ENCODE data around the gene CXXC4. TPM values are rescaled to one million over a fixed set of nuclear protein-coding genes. Genes with fewer than 3 reads are reported as not detected.

Gene CXXC4
- 10 to 100 TPM in 1 of 4 donors, 1 to 10 TPM in 3; 3.7 to 12.2 (median 7.2) TPM for total RNA-seq
- polyA plus RNA-seq = 2.5 TPM
- long read RNA-seq, donor 1, partial matches to known transcripts = 2 of 5 reads
- long read RNA-seq, donor 1, other reads (novel, unspliced or antisense) = 3 of 5 reads
- long read RNA-seq, donor 2 = 0 reads
- long read RNA-seq, donor 3, partial matches to known transcripts = 1 of 3 reads
- long read RNA-seq, donor 3, other reads (novel, unspliced or antisense) = 2 of 3 reads
- long read RNA-seq, donor 4, partial matches to known transcripts = 1 of 2 reads
- long read RNA-seq, donor 4, other reads (novel, unspliced or antisense) = 0 of 2 reads

DNA sequence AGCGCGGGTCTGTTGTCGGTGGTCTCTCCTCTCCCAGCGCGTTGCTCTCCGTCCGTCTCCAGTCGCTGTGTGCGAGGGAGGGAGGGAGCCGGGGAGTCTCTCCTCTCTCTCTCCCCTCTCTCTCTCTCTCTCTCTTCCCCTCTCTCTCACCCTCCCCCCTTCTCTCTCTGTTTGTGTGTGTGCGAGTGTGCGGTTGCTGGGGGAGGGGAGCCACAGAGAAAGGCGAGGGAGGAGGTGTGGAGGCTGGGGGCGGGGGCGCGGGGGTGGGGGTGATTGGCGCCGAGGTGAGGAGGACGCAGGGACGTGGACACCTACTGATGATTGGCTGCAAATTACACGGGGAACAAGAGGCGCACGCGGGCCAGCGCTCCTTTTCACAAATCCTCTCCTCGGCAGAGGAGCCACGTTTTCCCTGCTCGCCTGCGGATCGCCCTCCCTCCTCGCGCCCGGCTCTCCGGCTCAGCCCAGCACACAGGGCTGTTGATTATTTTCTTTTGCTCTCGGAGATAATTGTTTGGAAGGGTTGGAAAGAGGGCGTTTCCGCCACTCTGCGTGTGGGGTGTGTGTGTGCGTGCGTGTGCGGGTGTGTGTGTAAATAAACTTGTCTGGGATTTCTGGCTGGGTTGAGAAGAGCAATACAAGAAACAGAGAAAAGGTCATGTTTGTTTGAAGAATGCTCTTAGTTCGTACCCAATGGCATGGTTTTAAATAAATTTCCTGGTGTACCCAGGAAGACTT, at the start of gene CXXC4:
CXXC4 (minus strand) TSS at position 73 of the 738 bp plus-strand sequence. CDS start 3,092 bp downstream, outside the sequence.
- no peaks in the 10 kb centered on the region for H3K9me3 ChIP-seq (ENCODE audit: control insufficient read depth, low read length)
- no peaks in the 10 kb centered on the region for H3K27me3 ChIP-seq (ENCODE audit: control insufficient read depth, insufficient read depth)
- intact Hi-C loops (cut with DNase I) = no loop called here
- no peaks in the 10 kb centered on the region for H3K4me1 ChIP-seq (ENCODE audit: control insufficient read depth, insufficient read depth, low read length)
- ATAC-seq (peak; percentile 85 to 88), DNase-seq (peak; percentile 67 to 88 (median 86))
- peak within 1 kb of the TSS; percentile 96 for H3K27ac ChIP-seq (ENCODE audit: low read length)
- peak within 1 kb of the TSS; percentile 75 for H3K4me3 ChIP-seq (ENCODE audit: low read length)
- WGBS = under 1% methylated on average over 42 of the region's 42 CpGs

DNA sequence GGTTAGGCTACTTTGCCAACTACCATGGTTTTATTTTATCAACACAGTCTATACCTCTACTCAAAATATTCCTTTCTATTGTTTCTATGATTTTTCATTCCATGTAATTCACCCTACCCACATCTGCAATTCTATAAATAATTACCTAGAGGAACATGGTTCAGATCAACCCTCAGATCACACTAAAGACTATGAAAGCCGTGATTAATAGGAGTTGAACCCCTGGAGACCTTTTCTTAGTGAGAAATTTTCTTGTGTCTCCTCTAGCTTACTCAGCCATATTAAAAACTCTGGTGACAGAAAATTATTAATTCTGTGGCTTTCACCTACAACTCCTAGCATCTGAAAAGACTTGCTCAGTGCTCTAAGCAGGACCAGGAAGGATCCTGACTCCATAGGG, 38.5 kb upstream of the CXXC4 start:
- ATAC-seq = no peak
- WGBS = 81% methylated on average over 1 of the region's 1 CpG
- intact Hi-C loops (cut with DNase I) = no loop called here
- peaks cover 3% of the 10 kb centered on the region for H3K4me1 ChIP-seq (ENCODE audit: control insufficient read depth, insufficient read depth, low read length)
- no peak for DNase-seq
- H3K27ac ChIP-seq (ENCODE audit: low read length) = no peak overlapping the region
- no peak overlapping the region for H3K4me3 ChIP-seq (ENCODE audit: low read length)
- no peaks in the 10 kb centered on the region for H3K9me3 ChIP-seq (ENCODE audit: control insufficient read depth, low read length)
- H3K27me3 ChIP-seq (ENCODE audit: control insufficient read depth, insufficient read depth) = no peaks in the 10 kb centered on the region

DNA sequence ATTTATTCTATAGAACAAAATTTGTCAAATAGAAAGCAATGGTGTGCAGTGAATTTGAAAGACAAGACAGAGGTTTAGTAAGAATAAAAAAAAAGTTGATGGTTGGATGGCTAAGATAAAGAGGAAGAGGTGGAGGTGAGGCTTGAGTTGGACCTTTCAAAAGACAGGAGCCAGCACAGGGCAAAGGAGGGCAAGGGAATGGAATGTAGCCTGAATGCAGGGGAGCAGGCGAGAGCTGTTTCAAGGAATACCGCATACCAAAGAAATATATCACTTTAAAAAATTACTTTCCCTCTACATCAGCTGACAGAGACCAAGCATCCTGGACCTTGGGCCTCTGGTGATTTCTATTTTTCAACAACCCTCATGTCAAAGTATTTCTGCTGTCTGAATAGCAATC, 38.0 kb upstream of the CXXC4 start:
- WGBS = 68% methylated on average over 2 of the region's 2 CpGs
- H3K4me1 ChIP-seq (ENCODE audit: control insufficient read depth, insufficient read depth, low read length) = peaks cover 3% of the 10 kb centered on the region
- H3K27ac ChIP-seq (ENCODE audit: low read length) = no peak overlapping the region
- intact Hi-C loops (cut with DNase I) = no loop called here
- ATAC-seq (no peak), DNase-seq (peak in 1 of 3 donors; percentile 7)
- no peaks in the 10 kb centered on the region for H3K9me3 ChIP-seq (ENCODE audit: control insufficient read depth, low read length)
- no peaks in the 10 kb centered on the region for H3K27me3 ChIP-seq (ENCODE audit: control insufficient read depth, insufficient read depth)
- H3K4me3 ChIP-seq (ENCODE audit: low read length) = no peak overlapping the region

DNA sequence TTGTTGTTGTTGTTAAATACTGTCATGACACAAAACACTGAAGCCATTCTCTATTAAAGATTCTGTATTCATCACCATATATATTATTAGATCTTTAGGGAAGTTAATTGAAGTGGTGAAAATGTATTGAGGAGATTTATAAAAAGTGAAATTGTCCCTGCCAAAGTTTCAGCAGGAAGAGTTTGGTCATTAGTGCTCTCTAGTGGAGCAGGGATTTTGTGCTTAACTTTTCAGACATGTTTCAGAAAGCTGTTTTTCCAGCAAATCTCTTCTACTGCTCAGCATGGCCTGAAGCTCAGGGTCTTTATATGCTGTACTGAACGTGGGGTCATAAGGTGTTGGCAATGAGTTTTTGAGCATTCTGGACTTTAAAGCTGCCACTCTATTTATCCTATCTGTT, 36.7 kb upstream of the CXXC4 start:
- Histone ChIP-seq H3K9me3 (ENCODE audit: control insufficient read depth, low read length) (no peaks in the 10 kb centered on the region), H3K4me3 (ENCODE audit: low read length) (no peak overlapping the region), H3K27ac (ENCODE audit: low read length) (no peak overlapping the region), H3K27me3 (ENCODE audit: control insufficient read depth, insufficient read depth) (no peaks in the 10 kb centered on the region), H3K4me1 (ENCODE audit: control insufficient read depth, insufficient read depth, low read length) (peaks cover 3% of the 10 kb centered on the region)
- WGBS = 12% methylated on average over 1 of the region's 1 CpG
- no peak for ATAC-seq
- DNase-seq = no peak
- intact Hi-C loops (cut with DNase I) = no loop called here

DNA sequence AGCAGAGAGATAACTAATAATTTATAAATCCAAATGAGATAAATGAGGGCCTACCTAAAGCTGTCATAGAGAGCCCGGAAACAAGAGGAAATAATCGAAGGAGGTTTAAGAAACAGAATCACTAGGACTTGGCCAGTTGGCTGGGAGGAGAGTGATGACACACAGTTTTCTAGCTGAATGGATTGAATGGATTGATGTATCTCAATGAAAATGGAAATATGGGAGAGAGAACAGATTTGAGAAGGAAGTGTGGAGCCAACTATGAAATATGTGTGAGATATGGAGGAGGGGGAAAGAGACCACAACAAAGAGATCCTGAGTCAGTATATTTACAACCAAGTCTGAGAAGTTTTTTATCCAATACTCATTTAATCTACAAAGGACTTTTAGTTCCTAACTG, 35.7 kb upstream of the CXXC4 start:
- ATAC-seq (no peak), DNase-seq (no peak)
- Histone ChIP-seq H3K27ac (ENCODE audit: low read length) (no peak overlapping the region), H3K9me3 (ENCODE audit: control insufficient read depth, low read length) (no peaks in the 10 kb centered on the region), H3K4me1 (ENCODE audit: control insufficient read depth, insufficient read depth, low read length) (peaks cover 3% of the 10 kb centered on the region), H3K4me3 (ENCODE audit: low read length) (no peak overlapping the region), H3K27me3 (ENCODE audit: control insufficient read depth, insufficient read depth) (no peaks in the 10 kb centered on the region)
- 67% methylated on average over 2 of the region's 2 CpGs for WGBS
- intact Hi-C loops (cut with DNase I) = no loop called here

DNA sequence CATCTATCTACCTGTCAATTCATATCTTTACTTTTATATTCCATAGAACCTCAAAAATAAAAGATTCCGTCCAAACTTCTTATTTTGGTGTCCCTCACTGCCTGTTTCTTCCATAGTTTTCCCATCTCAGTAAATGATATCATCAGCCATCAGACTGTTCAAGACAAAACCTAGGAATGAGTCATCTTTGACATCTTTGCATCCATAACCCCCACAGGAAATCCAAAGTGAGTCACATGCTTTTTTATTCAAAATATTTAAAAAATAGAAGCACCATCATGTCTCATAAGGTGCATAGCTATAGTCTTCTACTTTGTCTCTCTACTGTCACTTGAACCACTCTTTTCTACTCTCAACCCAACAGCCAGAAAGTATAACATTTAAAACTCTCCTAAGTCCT, 29.9 kb upstream of the CXXC4 start:
- DNase-seq (no peak), ATAC-seq (no peak)
- WGBS = 79% methylated on average over 1 of the region's 1 CpG
- Histone ChIP-seq H3K9me3 (ENCODE audit: control insufficient read depth, low read length) (no peaks in the 10 kb centered on the region), H3K27me3 (ENCODE audit: control insufficient read depth, insufficient read depth) (no peaks in the 10 kb centered on the region), H3K4me1 (ENCODE audit: control insufficient read depth, insufficient read depth, low read length) (no peaks in the 10 kb centered on the region), H3K27ac (ENCODE audit: low read length) (no peak overlapping the region), H3K4me3 (ENCODE audit: low read length) (no peak overlapping the region)
- intact Hi-C loops (cut with DNase I) = no loop called here

DNA sequence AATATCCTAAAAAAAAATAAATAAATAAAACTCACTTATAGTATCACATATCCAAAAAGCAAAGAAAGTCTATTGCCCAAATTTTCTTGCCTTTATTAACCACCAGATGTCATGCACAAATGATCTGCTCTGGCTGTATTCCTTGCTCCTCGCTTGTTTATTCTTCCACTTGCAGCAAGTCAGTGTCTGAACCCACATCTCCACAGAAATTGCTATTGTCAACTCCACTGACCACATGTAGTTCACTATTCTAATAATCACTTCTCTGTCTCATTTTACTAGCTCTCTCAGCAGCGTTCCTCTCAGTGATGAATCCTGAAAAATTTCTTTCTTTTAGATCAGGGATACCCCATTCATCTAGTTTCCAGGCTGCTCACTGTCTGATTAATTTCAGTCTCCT, 29.3 kb upstream of the CXXC4 start:
- 76% methylated on average over 2 of the region's 2 CpGs for WGBS
- intact Hi-C loops (cut with DNase I) = no loop called here
- no peak overlapping the region for H3K27ac ChIP-seq (ENCODE audit: low read length)
- no peaks in the 10 kb centered on the region for H3K9me3 ChIP-seq (ENCODE audit: control insufficient read depth, low read length)
- ATAC-seq (no peak), DNase-seq (no peak)
- H3K27me3 ChIP-seq (ENCODE audit: control insufficient read depth, insufficient read depth) = no peaks in the 10 kb centered on the region
- H3K4me1 ChIP-seq (ENCODE audit: control insufficient read depth, insufficient read depth, low read length) = no peaks in the 10 kb centered on the region
- H3K4me3 ChIP-seq (ENCODE audit: low read length) = no peak overlapping the region

DNA sequence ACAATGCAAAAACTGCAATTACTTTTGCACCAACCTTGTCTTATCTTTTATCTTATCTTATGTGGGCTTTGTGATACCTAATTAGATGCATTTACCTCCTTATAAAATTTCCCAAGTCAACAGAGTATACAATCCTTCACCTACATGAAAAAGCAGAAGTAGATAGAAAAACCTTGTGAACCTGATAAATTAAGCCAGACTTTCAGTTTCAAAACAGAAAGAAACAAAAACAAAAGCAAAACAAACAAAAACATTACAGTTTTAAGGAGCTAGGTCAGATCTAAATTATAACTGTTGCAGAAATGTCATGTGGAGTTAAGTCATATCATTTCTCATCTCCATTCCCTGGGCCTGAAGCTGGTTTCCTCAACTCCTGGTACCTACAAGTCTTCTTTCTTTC, 24.9 kb upstream of the CXXC4 start:
- H3K27ac ChIP-seq (ENCODE audit: low read length) = no peak overlapping the region
- H3K27me3 ChIP-seq (ENCODE audit: control insufficient read depth, insufficient read depth) = no peaks in the 10 kb centered on the region
- no peak overlapping the region for H3K4me3 ChIP-seq (ENCODE audit: low read length)
- DNase-seq (no peak), ATAC-seq (no peak)
- no peaks in the 10 kb centered on the region for H3K9me3 ChIP-seq (ENCODE audit: control insufficient read depth, low read length)
- intact Hi-C loops (cut with DNase I) = no loop called here
- no peaks in the 10 kb centered on the region for H3K4me1 ChIP-seq (ENCODE audit: control insufficient read depth, insufficient read depth, low read length)

DNA sequence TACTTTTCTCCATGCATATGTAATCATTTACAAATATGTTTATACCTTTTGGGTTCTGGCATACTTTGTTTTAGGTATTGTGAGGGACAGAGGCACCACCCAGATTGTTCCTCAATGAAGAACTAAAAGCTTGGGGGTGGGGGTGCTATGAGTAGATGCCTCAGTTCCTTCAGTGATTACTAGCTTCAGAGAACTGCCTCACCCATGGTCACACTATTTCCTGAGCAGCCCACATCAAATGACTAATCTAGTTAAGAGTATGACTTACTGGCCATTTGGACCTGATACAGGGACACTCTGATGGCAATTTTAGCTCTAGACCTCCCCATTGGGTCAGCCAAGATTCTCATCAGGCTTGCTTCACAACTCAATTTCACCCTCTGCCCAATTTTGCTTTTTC, 22.2 kb upstream of the CXXC4 start:
- ATAC-seq (no peak), DNase-seq (no peak)
- intact Hi-C loops (cut with DNase I) = no loop called here
- Histone ChIP-seq H3K4me1 (ENCODE audit: control insufficient read depth, insufficient read depth, low read length) (no peaks in the 10 kb centered on the region), H3K27me3 (ENCODE audit: control insufficient read depth, insufficient read depth) (no peaks in the 10 kb centered on the region), H3K9me3 (ENCODE audit: control insufficient read depth, low read length) (no peaks in the 10 kb centered on the region), H3K4me3 (ENCODE audit: low read length) (no peak overlapping the region), H3K27ac (ENCODE audit: low read length) (no peak overlapping the region)

DNA sequence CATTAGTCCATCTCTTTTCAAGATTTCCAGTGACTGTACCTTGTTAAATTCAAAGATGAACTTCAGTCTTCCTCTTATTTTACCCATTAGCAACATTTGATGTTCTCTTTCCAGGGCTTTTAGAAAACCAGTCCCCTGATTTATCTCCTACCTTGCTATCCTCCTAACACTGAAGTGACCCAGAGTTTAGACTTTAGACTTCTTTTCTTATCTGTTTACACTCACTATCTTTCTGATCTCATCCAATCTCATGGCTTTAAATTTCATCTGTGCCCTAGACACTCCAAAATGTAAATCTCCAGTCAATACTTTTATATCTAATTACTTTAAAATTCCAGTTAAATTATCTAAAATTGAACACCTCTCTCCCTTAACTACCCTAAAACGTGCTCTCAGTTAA, 13.5 kb upstream of the CXXC4 start:
- intact Hi-C loops (cut with DNase I) = no loop called here
- ATAC-seq = no peak
- no peaks in the 10 kb centered on the region for H3K9me3 ChIP-seq (ENCODE audit: control insufficient read depth, low read length)
- no peaks in the 10 kb centered on the region for H3K27me3 ChIP-seq (ENCODE audit: control insufficient read depth, insufficient read depth)
- no peaks in the 10 kb centered on the region for H3K4me1 ChIP-seq (ENCODE audit: control insufficient read depth, insufficient read depth, low read length)
- H3K27ac ChIP-seq (ENCODE audit: low read length) = no peak overlapping the region
- H3K4me3 ChIP-seq (ENCODE audit: low read length) = no peak overlapping the region
- WGBS = 79% methylated on average over 1 of the region's 1 CpG
- no peak for DNase-seq

DNA sequence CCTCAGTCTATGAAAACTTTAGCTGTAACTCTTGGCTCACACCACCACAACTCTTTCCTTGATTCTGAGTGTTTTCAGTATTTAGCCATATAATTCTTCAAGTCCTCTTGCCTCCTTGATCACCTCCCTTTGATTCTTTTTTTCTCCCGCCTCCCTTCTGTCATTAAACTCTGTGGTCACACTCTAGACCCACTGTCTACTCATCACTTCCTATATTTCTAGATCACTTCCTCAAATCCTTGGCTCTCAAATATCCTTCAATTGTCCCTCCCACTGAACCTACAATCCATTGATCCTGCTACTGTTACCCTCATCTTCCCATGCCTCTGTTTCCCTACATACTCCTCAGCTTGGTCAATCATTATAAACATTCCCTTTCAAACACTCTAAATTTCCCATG, 12.4 kb upstream of the CXXC4 start:
- WGBS = 45% methylated on average over 1 of the region's 1 CpG
- Histone ChIP-seq H3K4me1 (ENCODE audit: control insufficient read depth, insufficient read depth, low read length) (peaks cover 2% of the 10 kb centered on the region), H3K27ac (ENCODE audit: low read length) (no peak overlapping the region), H3K9me3 (ENCODE audit: control insufficient read depth, low read length) (no peaks in the 10 kb centered on the region), H3K27me3 (ENCODE audit: control insufficient read depth, insufficient read depth) (no peaks in the 10 kb centered on the region), H3K4me3 (ENCODE audit: low read length) (no peak overlapping the region)
- ATAC-seq (no peak), DNase-seq (no peak)
- intact Hi-C loops (cut with DNase I) = no loop called here
